NCI-H82 treated with DMSO at 0.1 percent for 48 hours (cell line): ENCODE results near the gene AKAP7.

Experiments
- DNase-seq: peaks from one replicate; lab custom pipeline; 2025; ENCODE audit not compliant: unreplicated experiment; lab: John Stamatoyannopoulos, UW

Gene AKAP7

GRCh38 chr6:131197716-131198115 is 62.4 kb downstream of the AKAP7 start:
- no peak for DNase-seq

DNA sequence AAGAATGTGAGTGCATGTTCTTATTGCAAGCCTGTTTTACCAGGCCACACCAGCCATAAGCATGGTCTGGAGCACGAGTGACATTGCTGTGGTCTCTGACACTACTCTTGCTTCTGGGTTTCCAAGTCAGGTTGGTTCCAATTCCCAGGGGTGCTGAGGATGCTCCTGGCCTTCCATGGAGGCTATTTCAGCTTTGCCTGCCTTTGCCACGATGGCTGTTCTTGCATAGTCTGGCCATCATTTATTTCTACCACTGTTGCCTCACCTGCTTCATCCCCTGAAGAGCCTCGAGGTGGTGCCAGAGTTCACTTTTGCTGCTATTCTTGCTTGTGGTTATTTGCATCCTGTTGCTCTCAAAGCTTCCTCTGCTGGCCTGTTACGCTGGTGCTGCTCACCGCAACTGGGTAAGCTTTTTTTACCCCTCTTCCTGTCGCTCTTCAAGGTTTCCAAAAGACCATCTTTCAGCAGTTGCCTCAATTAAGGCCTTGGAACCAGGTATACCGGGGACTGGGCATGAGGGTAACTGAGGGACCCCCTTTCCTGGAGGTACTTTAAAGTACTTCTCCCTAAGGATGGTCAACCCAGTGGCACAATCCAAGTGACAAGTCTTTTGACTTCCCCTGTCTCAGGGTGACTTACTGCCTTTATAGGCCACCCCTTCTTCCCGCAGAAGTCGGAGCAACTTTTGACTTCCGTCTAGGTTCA is 64.5 kb downstream of the AKAP7 start:
- DNase-seq: peak; percentile 73

DNA sequence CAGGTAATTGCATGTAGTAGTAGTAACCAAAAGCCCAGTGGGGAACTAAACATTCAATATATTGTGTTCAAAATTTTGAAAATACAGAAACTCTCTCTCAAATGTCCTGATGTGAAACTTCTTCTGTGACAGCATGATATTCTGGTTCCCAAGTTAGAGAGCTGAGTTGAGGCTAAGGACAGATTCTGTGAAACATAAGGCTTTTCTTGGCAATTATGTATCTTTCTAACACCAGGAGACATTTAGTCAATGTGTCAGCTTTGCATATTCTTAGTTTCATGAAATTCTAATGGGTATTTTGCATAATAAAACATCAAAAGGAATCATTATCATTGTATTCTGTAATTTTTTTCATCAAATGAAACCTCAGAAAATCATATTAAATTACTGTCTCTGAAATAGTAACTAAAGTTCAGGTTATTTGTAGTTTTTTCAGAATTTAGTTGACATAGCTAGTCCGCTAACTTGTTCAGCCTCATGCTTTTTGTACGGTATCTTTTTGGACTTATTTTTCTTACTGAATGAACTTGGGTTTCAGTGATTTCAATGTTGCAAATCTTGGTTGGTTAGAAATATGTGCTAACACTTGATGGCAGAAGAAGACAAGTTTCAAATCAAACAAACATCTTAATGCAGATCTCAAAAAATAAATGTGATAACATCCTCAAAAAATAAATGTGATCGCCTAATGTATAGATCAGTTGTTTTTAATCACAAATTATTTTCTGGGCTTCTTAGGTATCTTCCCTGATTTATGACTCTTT is 70.4 kb downstream of the AKAP7 start:
- no peak for DNase-seq

- no peak for DNase-seq
These were observed 71.4 kb downstream of the AKAP7 start for GRCh38 chr6:131206463-131207251.

- no peak for DNase-seq
These were observed 73.5 kb downstream of the AKAP7 start for GRCh38 chr6:131208787-131209186.

DNA sequence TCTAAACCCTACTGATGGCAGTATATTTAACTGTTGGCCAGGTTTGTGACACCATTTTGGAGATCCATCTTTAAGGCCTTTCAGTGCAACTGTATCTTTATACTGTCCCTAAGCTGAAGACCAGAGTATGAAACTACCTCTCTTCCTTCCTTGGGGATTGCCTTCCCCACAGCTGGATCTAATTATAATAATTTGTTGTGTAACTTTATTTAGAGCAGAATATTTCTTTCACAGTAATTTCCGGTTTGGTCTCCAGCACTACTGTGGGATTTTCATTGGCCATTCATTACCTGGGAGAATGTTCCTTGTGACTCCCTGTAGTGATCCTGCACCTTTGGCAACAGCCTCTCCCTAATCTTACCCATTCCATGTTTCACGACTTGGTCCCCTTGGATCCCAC is 75.2 kb downstream of the AKAP7 start:
- DNase-seq: no peak

DNA sequence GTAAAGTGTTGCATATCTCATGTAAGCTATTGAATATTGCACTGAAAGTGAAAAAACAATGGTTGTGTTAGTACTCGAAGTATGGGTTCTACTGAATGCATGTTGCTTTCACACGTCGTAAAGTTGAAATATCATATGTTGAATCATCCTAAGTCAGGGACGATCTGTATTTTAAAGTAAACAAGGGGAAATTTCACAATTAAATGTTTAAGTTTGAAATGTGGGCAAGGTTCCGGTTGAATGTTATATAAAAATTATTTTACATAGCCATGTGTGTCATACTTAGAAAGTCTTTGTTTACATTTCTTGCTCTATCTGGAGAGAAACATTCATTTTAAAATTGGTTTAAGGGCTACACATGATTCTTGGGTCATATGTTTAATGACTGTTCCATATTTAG is 76.8 kb downstream of the AKAP7 start:
- DNase-seq: no peak

DNA sequence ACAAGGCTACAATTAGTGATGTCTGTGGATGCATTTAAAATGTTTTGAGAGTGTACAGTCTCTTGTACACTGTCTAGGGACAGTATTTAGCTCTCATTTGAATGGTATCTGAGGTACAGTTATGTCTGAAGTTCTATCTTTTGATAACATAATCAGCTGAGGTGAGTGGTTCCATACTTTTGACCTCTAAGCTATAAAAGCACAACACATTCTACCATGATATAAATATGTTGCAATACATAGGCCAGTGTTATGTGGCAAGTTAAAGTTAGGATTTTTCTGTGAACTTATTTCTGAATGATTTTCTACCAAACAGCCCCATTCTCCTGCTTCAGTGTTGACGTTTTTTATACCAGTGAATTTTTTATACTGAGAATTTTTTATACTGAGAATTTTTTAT is 77.6 kb downstream of the AKAP7 start:
- DNase-seq: no peak

DNA sequence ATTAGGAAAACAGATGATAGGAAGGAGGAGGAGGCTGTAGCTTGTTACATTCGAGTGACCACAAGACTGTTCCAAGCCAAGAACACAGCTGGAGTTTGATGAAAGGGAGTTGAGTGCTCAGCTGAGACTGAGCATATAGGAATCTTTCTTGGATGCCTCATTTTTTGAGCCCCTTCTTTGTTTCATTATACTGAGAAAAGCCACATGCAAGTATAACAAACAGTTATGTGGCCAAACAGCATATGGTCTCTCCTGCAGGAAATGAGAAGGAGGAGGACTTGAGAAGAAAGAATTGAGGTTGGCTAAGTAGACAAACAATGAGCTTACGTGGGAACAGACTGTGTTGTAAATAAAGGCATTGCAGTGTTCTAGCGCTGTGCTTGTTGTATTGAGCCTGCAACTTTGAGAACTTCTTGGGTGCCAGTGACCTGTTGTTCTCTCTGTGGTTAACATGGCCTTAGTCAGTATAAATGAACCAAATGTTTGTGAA is 78.3 kb downstream of the AKAP7 start:
- DNase-seq: no peak

GRCh38 chr6:131215219-131215618 is 80.0 kb downstream of the AKAP7 start:
- no peak for DNase-seq

GRCh38 chr6:131216246-131216645 is 81.0 kb downstream of the AKAP7 start:
- DNase-seq: no peak

DNA sequence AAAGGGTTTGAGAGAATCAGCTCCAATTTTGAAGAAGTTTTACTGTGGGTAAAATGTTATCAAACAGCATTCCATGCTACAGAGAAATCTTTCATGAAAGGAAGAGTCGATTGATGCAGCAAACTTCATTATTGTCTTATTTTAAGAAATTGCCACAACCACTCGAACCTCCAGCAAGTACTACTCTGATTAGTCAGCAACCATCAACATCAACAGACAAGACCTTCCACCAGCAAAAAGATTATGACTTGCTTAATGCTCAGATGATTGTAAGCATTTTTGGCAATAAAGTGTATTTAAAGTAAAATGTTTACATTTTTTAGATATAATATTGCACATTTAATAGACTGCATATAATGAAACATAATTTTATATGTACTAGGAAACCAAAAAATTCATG is 87.5 kb downstream of the AKAP7 start:
- no peak for DNase-seq

DNA sequence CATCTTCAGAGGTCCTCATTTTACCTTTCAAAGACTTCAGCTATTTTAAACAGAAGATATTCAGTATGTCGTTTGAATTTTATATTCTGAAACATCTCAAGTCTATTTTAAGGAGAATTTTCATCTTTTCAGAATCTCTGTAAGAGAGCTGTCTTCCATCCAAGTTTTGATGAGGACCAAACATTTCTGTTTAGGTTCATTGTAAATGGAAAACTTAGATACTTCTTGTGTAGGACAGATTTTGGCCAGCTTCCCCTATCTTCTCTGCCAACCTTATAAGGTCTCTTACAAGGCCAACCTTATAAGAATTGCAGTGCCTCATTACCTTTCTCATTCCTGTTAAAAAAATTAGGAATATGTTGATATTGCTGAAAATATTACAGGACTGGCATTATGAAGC is 88.1 kb downstream of the AKAP7 start:
- DNase-seq: no peak

- no peak for DNase-seq
These were observed 89.9 kb downstream of the AKAP7 start for GRCh38 chr6:131225127-131225526.

GRCh38 chr6:131225959-131226358 is 90.7 kb downstream of the AKAP7 start:
- no peak for DNase-seq

DNA sequence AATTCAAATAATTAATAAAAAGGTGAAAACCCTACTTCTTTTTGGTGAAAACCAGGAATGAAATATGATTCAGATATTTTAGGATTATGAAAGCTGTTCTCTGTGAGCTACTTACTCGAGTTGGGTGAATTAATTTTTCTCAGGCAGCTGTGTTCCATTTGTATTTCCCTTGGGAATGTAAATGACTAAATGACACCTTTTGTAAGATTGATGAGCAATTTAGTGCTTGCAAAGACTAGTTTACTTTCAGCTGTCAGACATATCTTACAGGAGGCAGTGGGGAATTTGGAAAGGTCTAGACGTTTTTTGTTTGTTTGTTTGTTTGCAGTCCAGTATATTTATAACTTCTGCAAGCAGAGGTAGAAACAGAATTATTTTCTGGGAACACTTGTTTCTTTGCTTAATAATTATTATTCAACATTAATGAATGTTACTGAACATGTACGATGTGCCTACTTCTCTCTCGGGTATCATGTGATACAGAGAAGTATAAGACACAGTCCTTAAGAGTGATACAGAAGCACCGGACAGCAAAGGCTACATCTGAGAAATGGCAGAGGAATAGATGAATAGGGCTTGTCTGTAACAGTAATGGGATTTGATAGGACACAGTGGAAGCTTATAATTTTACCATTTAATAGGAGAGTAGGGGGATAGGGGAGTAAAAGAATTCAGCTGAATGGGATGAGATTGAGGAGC is 91.3 kb downstream of the AKAP7 start:
- no peak for DNase-seq

GRCh38 chr6:131227158-131227543 is 91.9 kb downstream of the AKAP7 start:
- no peak for DNase-seq

- no peak for DNase-seq
These were observed 95.8 kb downstream of the AKAP7 start for GRCh38 chr6:131231103-131231502.

- peak; percentile 67 for DNase-seq
These were observed 96.6 kb downstream of the AKAP7 start for GRCh38 chr6:131231891-131232290.

DNA sequence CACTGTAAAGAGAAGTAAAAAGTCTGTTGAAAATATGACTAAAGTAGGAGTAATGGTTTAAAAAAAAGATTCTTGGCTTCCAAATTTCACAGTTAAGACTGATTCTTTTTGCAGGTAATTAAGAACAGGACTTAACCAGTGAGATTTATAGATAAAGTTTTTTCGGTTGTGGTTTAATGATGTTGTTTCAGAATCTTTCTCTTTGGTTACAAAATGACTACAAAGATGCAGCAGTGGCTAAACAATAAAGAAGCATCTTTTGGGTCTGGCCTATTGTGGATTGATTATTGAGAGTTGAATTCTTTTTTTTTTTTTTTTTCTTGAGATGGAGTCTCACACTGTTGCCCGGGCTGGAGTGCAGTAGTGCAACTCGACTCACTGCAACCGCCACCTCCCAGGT is 109.7 kb downstream of the AKAP7 start:
- no peak for DNase-seq

GRCh38 chr6:131250122-131250521 is 114.9 kb downstream of the AKAP7 start:
- no peak for DNase-seq
